Lower lobe of right lung (tissue), 2 donors: Measurements from ENCODE around the gene TERT. TPM values are rescaled to one million over a fixed set of nuclear protein-coding genes. Genes with fewer than 3 reads are reported as not detected.

ENCODE experiments used
- ATAC-seq, 2 donors: fragments of 200-7000 bp; cut with Tn5 transposase; one replicate each; pipeline ENCODE4 v1.9.1; 2020 to 2022; ENCODE audit warnings: mild to moderate bottlenecking in 2 of 2, moderate library complexity in 2 of 2
- DNase-seq: peaks from one replicate; pipeline ENCODE4 v3.0.0-alpha.2; 2020
- H3K27ac ChIP-seq: fragments of 200-600 bp; one replicate; pipeline ENCODE4 v1.8.0; 2022
- H3K27me3 ChIP-seq: fragments of 200-600 bp; one replicate; pipeline ENCODE4 v1.8.0; 2022; ENCODE audit warnings: low read depth
- H3K36me3 ChIP-seq: fragments of 200-600 bp; one replicate; pipeline ENCODE4 v1.8.0; 2022; ENCODE audit warnings: mild to moderate bottlenecking
- H3K4me1 ChIP-seq: fragments of 200-600 bp; one replicate; pipeline ENCODE4 v1.8.0; 2022
- H3K4me3 ChIP-seq: fragments of 200-600 bp; one replicate; pipeline ENCODE4 v1.8.0; 2022; ENCODE audit warnings: mild to moderate bottlenecking
- H3K9me3 ChIP-seq: fragments of 200-600 bp; one replicate; pipeline ENCODE4 v1.8.0; 2022
- CTCF ChIP-seq: fragments of 200-600 bp; IDR thresholded peaks from one replicate; pipeline ENCODE4 v1.8.0; 2022; ENCODE audit warnings: antibody characterized with exemption, mild to moderate bottlenecking
- intact Hi-C: fragments of 100-400 bp; cut with DNase I; formaldehyde crosslinking; loops from one replicate; pipeline ENCODE4 v1.11.0; 2022
- total RNA-seq: library from RNA; stranded (reverse); fragmentation: NEBNext Ultra II Directional; extraction: Animal tissue kit (Norgen Biotek cat#: 25700); gene quantifications from one replicate; pipeline ENCODE4 v1.2.1, GENCODE V29; 2021
- donor health status: DM: no; HTN: yes; CAD: no; lungs with severe emphysema.

The TERT gene
- total RNA-seq, 1 donor from 2014 or later = not detected

- Histone ChIP-seq H3K27me3 (no peaks in the 10 kb centered on the region), H3K4me3 (no peak overlapping the region), H3K36me3 (peaks cover 76% of the 10 kb centered on the region), H3K27ac (no peak overlapping the region), H3K9me3 (no peaks in the 10 kb centered on the region), H3K4me1 (peaks cover 15% of the 10 kb centered on the region)
- DNase-seq (no peak), ATAC-seq (no peak)
- intact Hi-C loops = no loop called here
- no peak for TF ChIP-seq CTCF
These were observed 24.8 kb upstream of the TERT start for GRCh38 chr5:1319436-1320256.

GRCh38 chr5:1318659-1319251, 23.9 kb upstream of the TERT start:
- no peak for ATAC-seq
- Histone ChIP-seq H3K9me3 (no peaks in the 10 kb centered on the region), H3K4me1 (peaks cover 22% of the 10 kb centered on the region), H3K4me3 (no peak overlapping the region), H3K36me3 (peaks cover 68% of the 10 kb centered on the region), H3K27me3 (no peaks in the 10 kb centered on the region), H3K27ac (no peak overlapping the region)
- intact Hi-C loops = no loop called here
- peak; percentile 43 for DNase-seq
- TF ChIP-seq CTCF = no peak

GRCh38 chr5:1317921-1318565, 23.2 kb upstream of the TERT start:
- no peak overlapping the region for H3K4me3 ChIP-seq
- H3K27me3 ChIP-seq = no peaks in the 10 kb centered on the region
- peaks cover 29% of the 10 kb centered on the region for H3K4me1 ChIP-seq
- TF ChIP-seq CTCF = no peak
- ATAC-seq (no peak), DNase-seq (peak; percentile 34)
- H3K36me3 ChIP-seq = peaks cover 62% of the 10 kb centered on the region
- intact Hi-C loops = no loop called here
- H3K9me3 ChIP-seq = no peaks in the 10 kb centered on the region
- no peak overlapping the region for H3K27ac ChIP-seq

GRCh38 chr5:1316588-1317340, 21.9 kb upstream of the TERT start:
- no peak for TF ChIP-seq CTCF
- Histone ChIP-seq H3K4me1 (peaks cover 29% of the 10 kb centered on the region), H3K27me3 (no peaks in the 10 kb centered on the region), H3K36me3 (peaks cover 49% of the 10 kb centered on the region), H3K4me3 (no peak overlapping the region), H3K27ac (peak overlapping the region; percentile 58), H3K9me3 (no peaks in the 10 kb centered on the region)
- intact Hi-C loops = no loop called here
- no peak for ATAC-seq
- peak; percentile 10 for DNase-seq
